ENCODE data around the gene HELZ. TPM values are rescaled to one million over a fixed set of nuclear protein-coding genes. Genes with fewer than 3 reads are reported as not detected.
"Not testable (repeated sequence)": the region's sequence is repeated elsewhere in the genome, so short reads cannot be mapped to it uniquely, and the experiment has no call there.

HELZ gene
- total RNA-seq, 1 donor from 2014 or later: 35.4 TPM

- no peak for DNase-seq
- intact Hi-C loops (cut with micrococcal nuclease): no loop called here
- no peak for ATAC-seq
Measured at GRCh38 chr17:67047382-67047781, 197.6 kb downstream of the HELZ start.

DNA sequence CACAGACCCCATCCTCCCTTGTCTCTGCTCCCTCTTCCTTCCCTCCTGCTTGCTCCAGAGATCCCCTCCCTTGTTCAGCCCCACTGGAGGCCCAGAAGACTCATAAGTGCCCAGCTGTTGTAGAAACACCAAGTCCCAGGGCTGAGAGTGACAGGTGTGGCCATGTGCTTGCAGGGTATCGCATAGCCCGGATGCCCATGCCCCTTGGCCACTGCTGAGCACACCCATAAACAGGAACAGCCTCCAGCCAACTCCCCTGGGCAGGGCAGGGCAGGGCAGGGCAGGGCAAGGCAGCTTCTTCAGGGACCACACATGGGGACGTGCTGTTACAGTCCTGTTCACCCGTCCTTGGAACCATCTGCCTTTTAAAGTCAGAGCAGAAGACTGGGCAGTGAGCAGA, 198.6 kb downstream of the HELZ start:
- ATAC-seq (no peak), DNase-seq (no peak)
- intact Hi-C loops (cut with micrococcal nuclease): no loop called here

- DNase-seq (no peak), ATAC-seq (peak; percentile 89)
- intact Hi-C loops (cut with micrococcal nuclease): no loop called here
Measured at GRCh38 chr17:67044940-67045339, 200.1 kb downstream of the HELZ start.

DNA sequence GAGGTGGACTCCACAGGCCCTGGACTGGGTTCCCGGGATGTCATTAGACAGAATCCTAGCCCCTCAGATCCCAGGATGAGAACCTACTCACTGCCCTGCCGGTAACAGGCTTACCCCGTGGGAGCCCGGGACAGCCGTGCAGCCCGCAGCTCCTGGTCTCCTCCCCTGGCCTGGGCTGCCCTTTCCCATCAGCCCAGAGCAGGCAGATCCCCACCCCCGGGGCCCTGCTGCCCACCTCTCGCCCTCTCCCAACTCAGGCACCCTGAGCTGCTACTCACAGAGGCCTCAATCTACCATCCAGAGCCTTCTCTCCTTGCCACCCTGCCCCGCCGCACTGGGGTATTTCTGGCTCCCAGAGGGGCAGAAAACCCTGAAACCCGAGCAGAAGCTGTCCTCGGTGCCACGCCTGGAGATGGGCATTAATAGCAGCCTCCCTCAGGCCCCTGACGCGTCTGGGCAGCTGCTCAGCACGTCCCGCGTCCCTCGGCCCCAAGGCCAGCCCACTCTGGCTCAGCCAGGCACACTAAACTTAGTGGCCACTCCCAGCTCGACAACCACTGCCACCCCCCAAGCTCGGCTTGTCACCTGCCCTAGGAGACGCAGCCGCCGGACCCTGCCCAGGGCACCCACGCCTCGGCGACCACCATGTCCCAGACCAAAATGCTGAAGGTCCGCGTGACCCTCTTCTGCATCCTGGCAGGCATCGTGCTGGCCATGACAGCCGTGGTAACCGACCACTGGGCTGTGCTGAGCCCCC, 200.8 kb downstream of the HELZ start, which contains the start of gene CACNG1:
TSS of gene CACNG1 (plus strand) at position 539 of the 757 bp plus-strand sequence. CDS start at position 646, 107 bp downstream.
- ATAC-seq (no peak), DNase-seq (no peak)
- intact Hi-C loops (cut with micrococcal nuclease): no loop called here

GRCh38 chr17:67043283-67043682, 201.7 kb downstream of the HELZ start:
- no peak for ATAC-seq
- DNase-seq: no peak
- intact Hi-C loops (cut with micrococcal nuclease): no loop called here

- intact Hi-C loops (cut with micrococcal nuclease): no loop called here
- no peak for DNase-seq
- no peak for ATAC-seq
Measured at GRCh38 chr17:67041941-67042899, 202.8 kb downstream of the HELZ start.

DNA sequence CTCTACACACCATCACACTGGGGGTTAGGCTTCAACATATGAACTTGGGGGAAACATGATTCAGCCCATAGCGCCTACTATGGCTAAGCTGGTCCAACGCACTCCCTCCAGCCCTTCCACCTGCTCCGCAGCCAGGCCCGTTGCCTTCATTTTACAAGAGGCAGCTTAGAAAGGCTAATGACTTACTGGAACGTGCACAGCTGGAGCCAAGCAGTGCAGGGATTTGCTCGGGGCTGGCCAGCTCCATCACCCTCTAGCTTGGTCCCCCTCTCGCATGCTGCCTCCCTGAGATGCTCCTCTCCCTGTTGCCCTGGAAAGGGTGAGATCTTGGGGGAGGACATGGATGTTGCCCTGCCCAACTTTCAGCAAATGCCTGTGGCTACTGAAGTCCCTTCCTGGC, 203.5 kb downstream of the HELZ start:
- DNase-seq: no peak
- ATAC-seq: no peak
- intact Hi-C loops (cut with micrococcal nuclease): no loop called here

- DNase-seq; intact Hi-C loops (cut with micrococcal nuclease); ATAC-seq: not testable (repeated sequence)
Measured at GRCh38 chr17:67041119-67041518, 203.9 kb downstream of the HELZ start.

- intact Hi-C loops (cut with micrococcal nuclease): no loop called here
- no peak for DNase-seq
- no peak for ATAC-seq
Measured at GRCh38 chr17:67040652-67041051, 204.3 kb downstream of the HELZ start.

GRCh38 chr17:67038861-67039365, 206.1 kb downstream of the HELZ start:
- ATAC-seq (no peak), DNase-seq (no peak)
- intact Hi-C loops (cut with micrococcal nuclease): no loop called here

DNA sequence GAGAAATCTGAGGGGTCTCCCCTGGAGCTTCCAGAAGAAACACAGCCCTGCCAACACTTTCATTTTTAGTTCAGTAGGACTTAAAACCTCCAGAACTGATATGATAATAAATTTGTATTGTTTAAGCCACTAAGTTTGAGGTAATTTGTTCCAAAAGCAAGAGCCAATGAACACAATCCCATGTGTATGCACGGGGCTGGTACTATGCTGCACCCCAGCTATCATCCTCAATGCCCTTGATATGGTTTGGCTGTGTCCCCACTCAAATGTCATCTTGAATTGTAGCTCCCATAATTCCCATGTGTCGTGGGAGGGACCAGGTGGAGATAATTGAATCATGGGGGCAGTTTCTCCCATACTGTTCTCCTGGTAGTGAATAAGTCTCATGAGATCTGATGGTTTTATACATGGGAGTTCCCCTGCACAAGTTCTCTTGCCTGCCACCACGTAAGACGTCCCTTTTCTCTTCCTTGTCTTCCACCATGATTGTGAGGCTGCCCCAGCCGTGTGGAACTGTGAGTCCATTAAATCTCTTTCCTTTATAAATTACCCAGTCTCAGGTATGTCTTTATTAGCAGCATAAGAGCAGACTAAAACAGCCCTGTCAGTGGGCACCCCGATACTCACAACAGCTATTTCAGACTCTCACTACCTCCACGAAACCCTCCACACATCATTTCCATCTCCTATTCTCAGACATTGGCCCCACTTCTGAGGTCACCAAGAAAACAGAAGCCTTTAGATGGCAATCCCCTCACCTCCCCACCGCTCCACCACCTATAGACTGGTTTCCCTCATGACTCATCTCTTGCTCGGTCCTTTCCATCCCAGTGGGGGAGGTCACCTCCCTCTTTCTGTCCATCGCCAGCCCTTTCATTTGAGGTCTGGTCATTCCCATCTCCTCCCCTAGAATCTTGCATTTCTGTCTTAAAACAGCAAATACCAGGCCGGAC, 209.6 kb downstream of the HELZ start:
- intact Hi-C loops (cut with micrococcal nuclease): no loop called here
- no peak for DNase-seq

GRCh38 chr17:67033613-67034012, 211.4 kb downstream of the HELZ start:
- DNase-seq (no peak), ATAC-seq (peak; percentile 37)
- intact Hi-C loops (cut with micrococcal nuclease): no loop called here

More for the DNA sequence above, 209.6 kb downstream of the HELZ start:
- ATAC-seq: no peak

GRCh38 chr17:67032985-67033384, 212.0 kb downstream of the HELZ start:
- ATAC-seq (no peak), DNase-seq (no peak)
- intact Hi-C loops (cut with micrococcal nuclease): no loop called here

DNA sequence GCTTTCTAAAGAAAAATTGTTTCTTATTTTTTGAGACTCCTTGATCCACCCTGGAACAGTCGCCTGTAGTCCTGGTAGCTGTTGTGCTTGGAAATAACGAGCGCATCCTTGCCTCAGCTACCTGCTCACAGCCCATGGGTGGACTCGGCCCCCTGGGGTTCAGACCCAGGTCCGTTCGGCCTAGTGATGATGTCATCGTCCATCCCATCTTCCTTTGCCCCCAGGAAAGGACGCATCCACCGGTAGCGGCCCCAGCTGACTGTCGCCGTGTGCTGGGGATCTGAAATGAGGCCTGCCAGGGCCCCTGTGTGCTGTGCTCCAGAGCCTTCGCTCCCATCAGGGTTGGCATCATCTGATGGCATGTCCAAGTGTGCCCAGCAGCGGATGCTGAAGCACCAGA, 212.6 kb downstream of the HELZ start:
- DNase-seq (no peak), ATAC-seq (no peak)
- intact Hi-C loops (cut with micrococcal nuclease): no loop called here

- intact Hi-C loops (cut with micrococcal nuclease): no loop called here
- no peak for ATAC-seq
- no peak for DNase-seq
Measured at GRCh38 chr17:67030641-67031040, 214.4 kb downstream of the HELZ start.

DNA sequence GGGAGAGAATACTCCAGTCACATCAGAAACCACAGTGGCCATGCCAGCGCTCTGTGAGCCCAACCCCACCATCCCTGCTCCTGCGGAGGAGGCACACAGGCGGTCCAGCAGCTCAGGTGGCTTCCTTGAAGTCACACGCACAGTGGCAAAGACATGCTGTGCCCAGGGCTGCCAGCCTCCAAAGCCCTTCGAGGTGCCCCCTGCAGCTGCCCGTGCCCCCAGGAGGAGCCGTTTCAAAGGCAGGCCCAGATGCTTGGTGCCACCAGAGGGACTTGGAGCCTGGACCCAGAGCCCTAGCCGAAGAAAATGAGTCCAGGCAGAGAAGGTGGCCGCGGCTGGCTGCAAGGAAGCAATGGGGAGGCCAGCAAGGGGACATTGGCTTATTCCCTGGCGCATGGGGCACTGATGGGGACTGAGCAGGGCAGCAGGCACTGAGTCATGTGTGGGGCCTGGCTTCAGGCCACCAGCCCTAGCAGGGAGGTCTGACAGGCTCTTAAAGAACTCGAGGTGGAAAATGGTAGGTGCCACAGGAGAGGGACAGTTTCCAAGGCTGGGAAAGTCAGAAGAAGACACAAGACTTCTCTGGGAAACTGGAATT, 217.9 kb downstream of the HELZ start:
- peak; percentile 64 for DNase-seq
- intact Hi-C loops (cut with micrococcal nuclease): no loop called here
- ATAC-seq: peak; percentile 94

DNA sequence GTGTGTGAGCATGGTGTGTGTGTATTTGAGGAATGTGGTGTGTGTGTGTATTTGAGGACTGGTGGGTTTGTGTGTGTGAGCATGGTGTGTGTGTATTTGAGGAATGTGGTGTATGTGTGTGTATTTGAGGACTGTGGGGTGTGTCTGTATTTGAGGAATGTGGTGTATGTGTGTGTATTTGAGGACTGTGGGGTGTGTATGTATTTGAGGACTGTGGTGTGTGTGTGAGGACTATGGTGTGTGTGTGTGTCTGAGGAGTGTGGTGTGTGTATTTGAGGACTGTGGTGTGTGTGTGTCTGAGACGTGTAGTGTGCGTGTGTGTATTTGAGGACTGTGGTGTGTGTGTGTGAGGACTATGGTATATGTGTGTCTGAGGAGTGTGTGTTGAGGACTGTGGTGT, 218.7 kb downstream of the HELZ start:
- intact Hi-C loops (cut with micrococcal nuclease): no loop called here
- DNase-seq (no peak), ATAC-seq (no peak)

GRCh38 chr17:67025216-67025792, 219.7 kb downstream of the HELZ start:
- ATAC-seq: no peak
- intact Hi-C loops (cut with micrococcal nuclease): no loop called here

More at GRCh38 chr17:67025216-67025792, 219.7 kb downstream of the HELZ start:
- DNase-seq: no peak

Data from left ventricle myocardium superior (tissue), 1 donor.